ENCODE results near the gene NHS. TPM values are rescaled to one million over a fixed set of nuclear protein-coding genes. Genes with fewer than 3 reads are reported as not detected.
"Not testable (repeated sequence)": the region's sequence is repeated elsewhere in the genome, so short reads cannot be mapped to it uniquely, and the experiment has no call there.

The NHS gene
- total RNA-seq, 4 donors from 2014 or later, result 0.88 to 9.1 (median 2.5) TPM

DNA sequence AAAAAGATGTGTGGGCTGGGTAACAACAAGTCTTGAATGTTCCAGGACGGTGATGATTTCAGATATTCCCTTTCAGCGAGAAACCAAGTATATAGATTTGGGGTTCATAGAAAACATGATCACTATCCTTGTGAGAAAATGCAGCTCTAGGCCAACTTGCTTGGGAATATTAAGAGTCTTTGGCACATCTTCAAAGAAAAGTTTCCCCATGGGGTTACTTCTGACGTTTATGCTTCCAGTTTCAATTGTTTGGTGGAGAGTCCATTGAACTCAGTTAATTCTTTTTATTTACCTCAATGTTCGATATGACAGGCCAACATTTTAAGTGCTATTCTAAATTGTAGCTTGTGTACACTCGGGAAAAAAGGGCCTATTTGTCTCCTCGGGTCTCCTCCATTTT, 126.7 kb downstream of the NHS start:
- Histone ChIP-seq H3K4me3 (no peak overlapping the region), H3K36me3 (no peaks in the 10 kb centered on the region), H3K4me1 (no peaks in the 10 kb centered on the region), H3K27me3 (no peaks in the 10 kb centered on the region), H3K27ac (no peak overlapping the region), H3K9me3 (no peaks in the 10 kb centered on the region)
- TF ChIP-seq, protein P1, sequence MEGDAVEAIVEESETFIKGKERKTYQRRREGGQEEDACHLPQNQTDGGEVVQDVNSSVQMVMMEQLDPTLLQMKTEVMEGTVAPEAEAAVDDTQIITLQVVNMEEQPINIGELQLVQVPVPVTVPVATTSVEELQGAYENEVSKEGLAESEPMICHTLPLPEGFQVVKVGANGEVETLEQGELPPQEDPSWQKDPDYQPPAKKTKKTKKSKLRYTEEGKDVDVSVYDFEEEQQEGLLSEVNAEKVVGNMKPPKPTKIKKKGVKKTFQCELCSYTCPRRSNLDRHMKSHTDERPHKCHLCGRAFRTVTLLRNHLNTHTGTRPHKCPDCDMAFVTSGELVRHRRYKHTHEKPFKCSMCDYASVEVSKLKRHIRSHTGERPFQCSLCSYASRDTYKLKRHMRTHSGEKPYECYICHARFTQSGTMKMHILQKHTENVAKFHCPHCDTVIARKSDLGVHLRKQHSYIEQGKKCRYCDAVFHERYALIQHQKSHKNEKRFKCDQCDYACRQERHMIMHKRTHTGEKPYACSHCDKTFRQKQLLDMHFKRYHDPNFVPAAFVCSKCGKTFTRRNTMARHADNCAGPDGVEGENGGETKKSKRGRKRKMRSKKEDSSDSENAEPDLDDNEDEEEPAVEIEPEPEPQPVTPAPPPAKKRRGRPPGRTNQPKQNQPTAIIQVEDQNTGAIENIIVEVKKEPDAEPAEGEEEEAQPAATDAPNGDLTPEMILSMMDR (IDR thresholded peaks at IDR 0.05), result no peak
- no peak for TF ChIP-seq POLR2A (IDR thresholded peaks at IDR 0.05)
- DNase-seq, result no peak

DNA sequence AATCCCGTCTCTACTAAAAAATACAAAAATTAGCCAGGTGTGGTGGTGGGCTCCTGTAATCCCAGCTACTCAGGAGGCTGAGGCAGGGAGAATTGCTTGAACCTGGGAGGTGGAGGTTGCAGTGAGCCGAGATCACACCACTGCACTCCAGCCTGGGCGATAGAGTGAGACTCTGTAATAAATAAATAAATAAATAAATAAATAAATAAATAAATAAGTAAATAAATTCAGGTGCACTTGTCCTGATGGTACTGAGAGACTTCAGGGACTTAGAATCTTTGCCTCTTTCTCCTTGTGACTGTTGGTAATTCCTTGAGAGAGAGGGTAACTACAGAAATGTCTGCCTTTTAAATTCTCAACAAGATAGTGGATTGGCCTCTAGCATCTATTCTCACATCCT, 131.4 kb downstream of the NHS start:
- H3K9me3 ChIP-seq, DNase-seq, H3K27ac ChIP-seq, H3K36me3 ChIP-seq, H3K4me1 ChIP-seq, H3K27me3 ChIP-seq, H3K4me3 ChIP-seq: not testable (repeated sequence)

DNA sequence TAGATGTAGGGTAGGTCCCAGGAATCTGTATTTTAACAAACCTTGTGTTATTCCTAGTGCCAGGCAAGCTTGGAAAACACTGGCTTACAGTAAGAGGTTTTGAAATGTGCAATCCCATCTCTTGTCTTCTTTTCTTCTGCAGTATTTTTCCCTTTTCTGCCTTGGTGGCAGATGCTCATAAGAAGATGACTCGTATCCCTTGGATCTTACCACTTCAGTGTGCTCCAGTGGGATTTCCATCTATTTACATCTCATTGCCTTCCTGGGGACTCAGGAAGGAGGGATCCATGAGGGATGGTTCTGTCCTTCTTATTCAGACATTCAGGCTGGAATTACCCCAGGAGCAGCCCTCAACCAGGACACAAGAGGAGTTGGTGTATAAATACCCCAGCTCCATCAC, 136.6 kb downstream of the NHS start:
- no peaks in the 10 kb centered on the region for H3K9me3 ChIP-seq
- DNase-seq, result no peak
- TF ChIP-seq POLR2A (IDR thresholded peaks at IDR 0.05), result no peak
- TF ChIP-seq, protein P1 (IDR thresholded peaks at IDR 0.05), result no peak

DNA sequence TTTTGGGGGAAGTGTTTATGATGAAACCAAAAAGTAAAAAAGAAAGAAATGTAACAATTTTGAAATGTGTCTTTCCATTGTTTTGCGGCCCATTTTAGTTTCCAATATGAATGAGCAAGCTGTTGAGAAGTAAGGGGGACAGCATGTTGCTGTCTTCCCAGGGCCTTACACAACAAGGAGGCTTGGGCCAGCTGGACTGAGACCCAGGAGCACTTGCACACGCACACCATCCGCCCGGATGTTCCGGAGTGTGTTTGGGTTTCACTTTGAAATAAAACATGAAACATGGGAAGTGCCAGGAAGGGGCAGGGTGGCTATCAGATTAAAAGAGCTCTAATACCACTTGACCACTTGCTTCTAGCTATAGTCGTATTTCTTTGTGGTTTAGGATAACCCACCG, 144.4 kb downstream of the NHS start:
- TF ChIP-seq, protein P1 (IDR thresholded peaks at IDR 0.05), result no peak
- no peak for TF ChIP-seq POLR2A (IDR thresholded peaks at IDR 0.05)
- DNase-seq, result peak in 1 of 3 donors; percentile 55
- H3K4me1 ChIP-seq, result no peaks in the 10 kb centered on the region
- no peaks in the 10 kb centered on the region for H3K27me3 ChIP-seq
- no peak overlapping the region for H3K4me3 ChIP-seq
- H3K9me3 ChIP-seq, result no peaks in the 10 kb centered on the region
- no peaks in the 10 kb centered on the region for H3K36me3 ChIP-seq
- peak overlapping the region in 1 of 4 donors; percentile 39 for H3K27ac ChIP-seq

More for the DNA sequence above, 136.6 kb downstream of the NHS start:
- Histone ChIP-seq H3K4me3 (no peak overlapping the region), H3K4me1 (no peaks in the 10 kb centered on the region), H3K36me3 (no peaks in the 10 kb centered on the region), H3K27ac (no peak overlapping the region), H3K27me3 (no peaks in the 10 kb centered on the region)

DNA sequence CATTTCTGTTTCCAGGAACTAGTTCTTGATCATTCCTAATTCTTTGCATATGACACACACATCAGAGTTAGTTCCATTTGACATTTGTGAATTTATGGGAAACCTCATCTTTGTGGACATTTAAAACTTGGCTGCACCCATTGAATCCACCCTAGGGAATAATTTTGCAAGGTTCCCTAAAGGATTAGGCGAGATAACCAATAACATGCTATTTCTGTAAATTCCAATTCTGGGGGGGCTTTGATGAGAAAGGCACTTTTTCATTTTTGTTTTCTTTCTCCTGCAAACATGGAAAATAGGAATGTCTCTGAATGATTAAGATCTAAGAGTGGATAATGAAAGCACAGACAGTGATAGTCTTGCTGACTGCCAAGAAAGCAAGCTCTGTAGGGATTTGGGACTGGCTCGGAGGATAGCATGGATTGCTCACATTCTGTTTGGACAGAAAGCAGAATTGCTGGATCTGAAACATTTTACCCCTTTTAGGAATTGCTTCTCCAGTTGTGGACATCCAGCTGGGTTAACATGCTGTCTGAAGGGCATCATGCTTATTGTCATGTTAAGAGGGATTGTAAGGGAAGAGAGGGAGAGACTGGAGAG, 145.1 kb downstream of the NHS start:
- TF ChIP-seq, protein P1 (IDR thresholded peaks at IDR 0.05), result no peak
- no peak for TF ChIP-seq POLR2A (IDR thresholded peaks at IDR 0.05)
- no peak for DNase-seq
- H3K9me3 ChIP-seq, result no peaks in the 10 kb centered on the region
- no peaks in the 10 kb centered on the region for H3K36me3 ChIP-seq
- no peak overlapping the region for H3K4me3 ChIP-seq
- peak overlapping the region in 1 of 4 donors; percentile 39 for H3K27ac ChIP-seq
- H3K27me3 ChIP-seq, result no peaks in the 10 kb centered on the region
- no peaks in the 10 kb centered on the region for H3K4me1 ChIP-seq

DNA sequence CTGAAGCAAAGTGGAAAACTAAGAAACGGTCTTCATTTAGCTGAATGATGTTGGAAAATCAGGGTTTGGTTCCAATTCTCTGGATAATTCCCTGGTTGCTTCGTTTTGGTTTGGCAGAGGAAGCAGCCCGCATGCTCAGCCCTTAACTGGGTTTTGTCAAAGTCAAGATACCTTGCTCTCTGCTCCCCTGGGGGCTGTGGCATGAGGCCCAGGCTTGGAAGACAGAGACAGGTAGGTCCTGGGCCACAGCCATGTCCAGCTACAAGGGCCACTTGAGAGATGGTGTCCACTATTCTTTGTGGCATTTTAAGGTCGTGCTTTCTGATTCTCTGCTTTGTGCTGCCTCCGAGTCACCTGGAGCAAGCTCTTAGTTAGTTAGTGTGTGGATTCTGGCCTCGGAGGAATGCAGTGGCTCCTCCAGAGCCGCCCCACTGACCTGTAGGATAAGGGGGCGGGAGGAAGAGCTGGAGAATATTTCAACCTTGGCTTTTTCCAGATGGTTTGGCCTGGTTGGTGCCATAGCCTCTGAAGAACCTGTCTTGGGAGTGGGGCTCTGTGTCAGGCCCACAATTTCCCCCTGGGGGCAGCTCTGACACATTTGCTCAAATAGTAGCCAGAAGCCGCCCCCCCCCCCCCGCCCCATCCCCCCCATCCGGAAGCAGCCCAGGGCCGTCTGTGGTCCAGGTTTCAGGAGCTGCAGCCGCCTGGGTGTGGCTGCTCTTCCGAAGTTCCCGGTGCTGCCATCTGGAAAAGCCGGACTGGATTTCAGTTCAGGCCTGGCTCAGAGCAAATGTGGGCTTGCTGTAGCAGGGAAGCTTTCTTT, 147.1 kb downstream of the NHS start:
- DNase-seq, result no peak
- Histone ChIP-seq H3K27me3 (no peaks in the 10 kb centered on the region), H3K36me3 (no peaks in the 10 kb centered on the region), H3K4me3 (no peak overlapping the region), H3K9me3 (no peaks in the 10 kb centered on the region), H3K27ac (no peak overlapping the region), H3K4me1 (no peaks in the 10 kb centered on the region)
- TF ChIP-seq, protein P1 (IDR thresholded peaks at IDR 0.05), result no peak
- no peak for TF ChIP-seq POLR2A (IDR thresholded peaks at IDR 0.05)
